ENCODE measurements around the gene COL24A1.
"Not testable (repeated sequence)": the region's sequence is repeated elsewhere in the genome, so short reads cannot be mapped to it uniquely, and the experiment has no call there.

The COL24A1 gene

DNA sequence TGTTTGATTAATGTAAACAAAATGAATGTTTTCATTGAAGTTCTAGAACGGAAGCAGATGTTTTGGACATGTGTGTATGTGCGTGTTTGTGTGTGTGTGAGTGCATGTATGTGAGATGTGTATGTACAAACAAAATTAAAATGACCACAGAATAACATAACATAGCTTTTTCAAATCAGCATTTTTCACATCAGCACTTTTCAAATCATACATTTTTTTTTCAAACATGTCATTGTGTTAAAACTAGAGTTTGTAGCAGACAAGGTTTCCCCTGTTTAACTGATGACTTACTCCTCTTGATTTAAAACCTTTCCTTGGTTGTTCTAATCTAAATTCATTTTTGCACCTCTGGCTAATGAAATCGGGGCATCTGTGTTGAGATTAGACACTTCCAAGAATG lies 412.8 kb downstream of the COL24A1 start:
- H4K20me1 ChIP-seq (ENCODE audit: insufficient read depth, low read length) = no peaks in the 10 kb centered on the region
- no peak overlapping the region for H3K4me2 ChIP-seq (ENCODE audit: insufficient read depth, low read length)
- H3K27ac ChIP-seq (ENCODE audit: low read length) = no peak overlapping the region
- no peak overlapping the region for H3K4me3 ChIP-seq (ENCODE audit: low read depth in 1 of 2, low read length in 2 of 2)
- ATAC-seq (ENCODE audit: insufficient read depth, low read depth) (no peak), DNase-seq (no peak)
- TF ChIP-seq, protein P1, sequence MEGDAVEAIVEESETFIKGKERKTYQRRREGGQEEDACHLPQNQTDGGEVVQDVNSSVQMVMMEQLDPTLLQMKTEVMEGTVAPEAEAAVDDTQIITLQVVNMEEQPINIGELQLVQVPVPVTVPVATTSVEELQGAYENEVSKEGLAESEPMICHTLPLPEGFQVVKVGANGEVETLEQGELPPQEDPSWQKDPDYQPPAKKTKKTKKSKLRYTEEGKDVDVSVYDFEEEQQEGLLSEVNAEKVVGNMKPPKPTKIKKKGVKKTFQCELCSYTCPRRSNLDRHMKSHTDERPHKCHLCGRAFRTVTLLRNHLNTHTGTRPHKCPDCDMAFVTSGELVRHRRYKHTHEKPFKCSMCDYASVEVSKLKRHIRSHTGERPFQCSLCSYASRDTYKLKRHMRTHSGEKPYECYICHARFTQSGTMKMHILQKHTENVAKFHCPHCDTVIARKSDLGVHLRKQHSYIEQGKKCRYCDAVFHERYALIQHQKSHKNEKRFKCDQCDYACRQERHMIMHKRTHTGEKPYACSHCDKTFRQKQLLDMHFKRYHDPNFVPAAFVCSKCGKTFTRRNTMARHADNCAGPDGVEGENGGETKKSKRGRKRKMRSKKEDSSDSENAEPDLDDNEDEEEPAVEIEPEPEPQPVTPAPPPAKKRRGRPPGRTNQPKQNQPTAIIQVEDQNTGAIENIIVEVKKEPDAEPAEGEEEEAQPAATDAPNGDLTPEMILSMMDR (IDR thresholded peaks at IDR 0.05; ENCODE audit: borderline replicate concordance, extremely low read depth, low read length, poor library complexity, severe bottlenecking) = no peak
- TF ChIP-seq EZH2 (IDR thresholded peaks at IDR 0.05; ENCODE audit: borderline replicate concordance, low read depth, low read length, severe bottlenecking) = no peak
- H2AFZ ChIP-seq (ENCODE audit: low read depth, low read length) = no peak overlapping the region
- H3K27me3 ChIP-seq (ENCODE audit: insufficient read depth, low read length, poor library complexity) = no peaks in the 10 kb centered on the region
- no peaks in the 10 kb centered on the region for H3K9me3 ChIP-seq (ENCODE audit: insufficient read depth, low read length, severe bottlenecking)
- H3K36me3 ChIP-seq (ENCODE audit: insufficient read depth, low read length) = no peaks in the 10 kb centered on the region
- H3K9ac ChIP-seq (ENCODE audit: low read depth, low read length) = no peak overlapping the region
- no peaks in the 10 kb centered on the region for H3K4me1 ChIP-seq (ENCODE audit: insufficient read depth, low read length)
- H3K79me2 ChIP-seq (ENCODE audit: insufficient read depth, low read length) = no peaks in the 10 kb centered on the region

DNA sequence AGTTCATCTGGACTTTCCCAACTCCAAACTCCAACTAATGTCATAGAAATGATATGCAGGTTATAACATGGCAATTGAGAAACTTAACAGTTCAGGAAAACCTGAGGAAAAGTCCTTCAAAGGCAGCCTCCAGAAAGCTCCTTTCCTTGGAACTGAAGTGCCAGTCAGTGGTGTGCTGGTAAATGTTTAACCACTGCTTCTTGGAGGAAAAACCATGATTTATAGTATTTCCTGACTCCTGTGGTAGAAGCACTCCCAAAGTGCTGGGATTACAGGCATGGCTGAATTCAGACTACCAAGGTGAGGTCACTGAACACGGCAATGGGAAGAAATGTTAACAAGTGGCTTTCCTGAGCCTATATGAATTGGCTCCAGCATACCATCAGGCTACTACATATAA lies 421.6 kb downstream of the COL24A1 start:
- DNase-seq (no peak), ATAC-seq (ENCODE audit: insufficient read depth, low read depth) (no peak)
- H3K27me3 ChIP-seq (ENCODE audit: insufficient read depth, low read length, poor library complexity) = no peaks in the 10 kb centered on the region
- H3K4me1 ChIP-seq (ENCODE audit: insufficient read depth, low read length) = no peaks in the 10 kb centered on the region
- H2AFZ ChIP-seq (ENCODE audit: low read depth, low read length) = no peak overlapping the region
- H4K20me1 ChIP-seq (ENCODE audit: insufficient read depth, low read length) = no peaks in the 10 kb centered on the region
- no peaks in the 10 kb centered on the region for H3K79me2 ChIP-seq (ENCODE audit: insufficient read depth, low read length)
- no peak for TF ChIP-seq EZH2 (IDR thresholded peaks at IDR 0.05; ENCODE audit: borderline replicate concordance, low read depth, low read length, severe bottlenecking)
- TF ChIP-seq, protein P1 (IDR thresholded peaks at IDR 0.05; ENCODE audit: borderline replicate concordance, extremely low read depth, low read length, poor library complexity, severe bottlenecking) = no peak
- H3K9ac ChIP-seq (ENCODE audit: low read depth, low read length) = no peak overlapping the region
- no peaks in the 10 kb centered on the region for H3K36me3 ChIP-seq (ENCODE audit: insufficient read depth, low read length)
- H3K4me3 ChIP-seq (ENCODE audit: low read depth in 1 of 2, low read length in 2 of 2) = no peak overlapping the region
- no peak overlapping the region for H3K4me2 ChIP-seq (ENCODE audit: insufficient read depth, low read length)
- no peaks in the 10 kb centered on the region for H3K9me3 ChIP-seq (ENCODE audit: insufficient read depth, low read length, severe bottlenecking)
- no peak overlapping the region for H3K27ac ChIP-seq (ENCODE audit: low read length)

DNA sequence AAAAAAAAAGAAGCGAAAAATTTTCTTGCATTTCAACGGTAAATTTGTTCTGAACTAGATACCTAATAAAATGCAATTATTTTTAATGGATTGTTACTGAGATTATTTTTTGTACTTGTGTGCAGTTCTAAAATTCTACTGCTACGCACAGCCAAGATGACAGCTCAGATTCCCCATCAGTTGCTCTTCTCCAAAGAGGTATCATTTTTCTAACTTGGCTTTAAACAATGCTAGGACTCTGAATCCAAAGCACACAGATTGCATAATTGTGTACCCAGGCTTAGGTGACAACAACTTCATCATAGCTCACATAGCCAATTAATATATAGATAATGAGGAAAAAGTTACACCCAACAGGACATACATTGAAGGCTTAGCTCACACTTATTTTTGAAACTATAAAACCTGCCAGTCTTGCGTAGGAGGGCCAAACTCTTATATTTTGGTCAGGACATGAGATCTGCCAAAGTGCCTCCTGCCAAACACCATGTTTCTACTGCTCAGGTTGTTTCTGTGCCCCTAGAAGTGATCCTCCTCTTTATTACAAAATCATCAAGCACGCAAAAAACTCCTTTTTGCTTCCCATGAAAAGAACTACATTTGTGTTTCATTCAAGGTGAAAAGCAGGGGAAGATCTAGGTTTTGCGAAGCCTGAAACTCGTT lies 437.8 kb downstream of the COL24A1 start:
- DNase-seq = no peak
- Histone ChIP-seq H3K9me3 (ENCODE audit: insufficient read depth, low read length, severe bottlenecking) (peaks cover 10% of the 10 kb centered on the region), H3K79me2 (ENCODE audit: insufficient read depth, low read length) (no peaks in the 10 kb centered on the region), H3K27me3 (ENCODE audit: insufficient read depth, low read length, poor library complexity) (no peaks in the 10 kb centered on the region), H3K4me2 (ENCODE audit: insufficient read depth, low read length) (no peak overlapping the region), H2AFZ (ENCODE audit: low read depth, low read length) (no peak overlapping the region), H4K20me1 (ENCODE audit: insufficient read depth, low read length) (no peaks in the 10 kb centered on the region), H3K36me3 (ENCODE audit: insufficient read depth, low read length) (no peaks in the 10 kb centered on the region), H3K9ac (ENCODE audit: low read depth, low read length) (no peak overlapping the region), H3K4me1 (ENCODE audit: insufficient read depth, low read length) (no peaks in the 10 kb centered on the region), H3K4me3 (ENCODE audit: low read depth in 1 of 2, low read length in 2 of 2) (no peak overlapping the region), H3K27ac (ENCODE audit: low read length) (no peak overlapping the region)
- no peak for ATAC-seq (ENCODE audit: insufficient read depth, low read depth)
- TF ChIP-seq, protein P1 (IDR thresholded peaks at IDR 0.05; ENCODE audit: borderline replicate concordance, extremely low read depth, low read length, poor library complexity, severe bottlenecking) = no peak
- TF ChIP-seq EZH2 (IDR thresholded peaks at IDR 0.05; ENCODE audit: borderline replicate concordance, low read depth, low read length, severe bottlenecking) = no peak

DNA sequence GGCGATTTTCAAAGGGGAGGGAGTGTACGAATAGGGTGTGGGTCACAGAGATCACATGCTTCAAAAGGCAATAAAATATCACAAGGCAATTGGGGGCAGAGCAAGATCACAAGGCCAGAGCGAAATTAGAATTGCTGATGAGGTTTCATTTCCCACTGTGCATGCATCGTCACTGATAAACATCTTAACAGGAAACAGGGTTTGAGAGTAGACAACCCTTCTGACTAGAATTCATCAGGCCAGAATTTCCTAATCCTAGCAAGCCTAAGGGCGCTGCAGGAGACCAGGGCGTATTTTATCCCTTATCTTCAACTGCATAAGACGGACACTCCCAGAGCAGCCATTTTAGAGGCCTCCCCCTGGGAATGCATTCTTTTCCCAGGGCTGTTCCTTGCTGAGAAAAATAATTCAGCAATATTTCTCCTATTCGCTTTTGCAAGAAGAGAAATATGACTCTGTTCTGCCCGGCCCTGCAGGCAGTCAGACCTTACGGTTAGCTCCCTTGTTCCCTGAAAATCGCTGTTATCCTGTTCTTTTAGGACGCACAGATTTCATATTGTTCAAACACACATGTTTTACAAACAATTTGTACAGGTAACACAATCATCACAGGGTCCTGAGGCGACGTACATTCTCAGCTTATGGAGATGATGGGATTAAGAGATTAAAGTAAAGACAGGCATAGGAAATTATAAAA lies 442.0 kb downstream of the COL24A1 start:
- H3K36me3 ChIP-seq (ENCODE audit: insufficient read depth, low read length); H3K9ac ChIP-seq (ENCODE audit: low read depth, low read length); H3K27ac ChIP-seq (ENCODE audit: low read length); H4K20me1 ChIP-seq (ENCODE audit: insufficient read depth, low read length); H2AFZ ChIP-seq (ENCODE audit: low read depth, low read length); H3K4me3 ChIP-seq (ENCODE audit: low read depth in 1 of 2, low read length in 2 of 2); ATAC-seq (ENCODE audit: insufficient read depth, low read depth); H3K4me1 ChIP-seq (ENCODE audit: insufficient read depth, low read length); H3K79me2 ChIP-seq (ENCODE audit: insufficient read depth, low read length); H3K27me3 ChIP-seq (ENCODE audit: insufficient read depth, low read length, poor library complexity); H3K4me2 ChIP-seq (ENCODE audit: insufficient read depth, low read length): not testable (repeated sequence)
- H3K9me3 ChIP-seq (ENCODE audit: insufficient read depth, low read length, severe bottlenecking) = peaks cover 15% of the 10 kb centered on the region
- peak; percentile 12 for DNase-seq
